ENCODE measurements around the gene ADAM10. TPM values are rescaled to one million over a fixed set of nuclear protein-coding genes. Genes with fewer than 3 reads are reported as not detected.

ADAM10 gene
- total RNA-seq, 2 donors from 2014 or later, result 191 to 211 TPM

DNA sequence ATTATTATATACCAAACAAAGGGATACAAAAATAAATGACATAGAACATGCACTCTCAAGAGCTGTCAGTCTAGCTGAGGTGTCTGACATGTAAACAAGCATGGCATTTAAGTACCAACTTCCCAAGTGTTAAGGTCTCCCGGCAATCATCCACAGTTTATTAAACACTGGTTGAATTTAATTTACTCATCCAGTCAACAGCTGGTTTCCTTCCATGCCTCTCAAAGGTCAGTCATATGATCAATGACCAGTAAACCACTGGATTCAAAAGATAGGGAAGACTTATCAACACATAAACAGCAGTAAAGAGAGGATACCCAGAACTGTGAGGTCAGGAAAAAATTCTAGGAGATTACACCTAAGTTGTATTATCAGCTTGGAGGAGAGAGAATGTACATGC, 80.4 kb downstream of the ADAM10 start:
- H3K36me3 Mint-ChIP-seq (ENCODE audit: low read depth), result peaks cover 5% of the 10 kb centered on the region
- H3K27ac Mint-ChIP-seq, result no peak overlapping the region
- Histone ChIP-seq H3K4me1 (ENCODE audit: control insufficient read depth, insufficient read depth, low read length) (peaks cover 7% of the 10 kb centered on the region), H3K4me3 (ENCODE audit: low read length) (no peak overlapping the region), H3K36me3 (ENCODE audit: control insufficient read depth, insufficient read depth, low read length) (peaks cover 35% of the 10 kb centered on the region), H3K27ac (ENCODE audit: low read depth, low read length) (no peak overlapping the region), H3K9me3 (ENCODE audit: control insufficient read depth, low read length) (no peaks in the 10 kb centered on the region), H3K9ac (ENCODE audit: extremely low read depth, low read length, poor library complexity, severe bottlenecking) (no peak overlapping the region), H3K27me3 (ENCODE audit: control insufficient read depth, insufficient read depth, low read length, poor library complexity, severe bottlenecking) (no peaks in the 10 kb centered on the region)
- 90 to 92% methylated on average over 1 of the region's 1 CpG for WGBS, 2 experiments (ENCODE audit: insufficient coverage in 1 of 2, insufficient read length in 1 of 2)
- DNase-seq, result no peak
- H3K27me3 Mint-ChIP-seq (ENCODE audit: insufficient read depth), result no peaks in the 10 kb centered on the region
- H3K9me3 Mint-ChIP-seq, result no peaks in the 10 kb centered on the region
- TF ChIP-seq, protein P1, sequence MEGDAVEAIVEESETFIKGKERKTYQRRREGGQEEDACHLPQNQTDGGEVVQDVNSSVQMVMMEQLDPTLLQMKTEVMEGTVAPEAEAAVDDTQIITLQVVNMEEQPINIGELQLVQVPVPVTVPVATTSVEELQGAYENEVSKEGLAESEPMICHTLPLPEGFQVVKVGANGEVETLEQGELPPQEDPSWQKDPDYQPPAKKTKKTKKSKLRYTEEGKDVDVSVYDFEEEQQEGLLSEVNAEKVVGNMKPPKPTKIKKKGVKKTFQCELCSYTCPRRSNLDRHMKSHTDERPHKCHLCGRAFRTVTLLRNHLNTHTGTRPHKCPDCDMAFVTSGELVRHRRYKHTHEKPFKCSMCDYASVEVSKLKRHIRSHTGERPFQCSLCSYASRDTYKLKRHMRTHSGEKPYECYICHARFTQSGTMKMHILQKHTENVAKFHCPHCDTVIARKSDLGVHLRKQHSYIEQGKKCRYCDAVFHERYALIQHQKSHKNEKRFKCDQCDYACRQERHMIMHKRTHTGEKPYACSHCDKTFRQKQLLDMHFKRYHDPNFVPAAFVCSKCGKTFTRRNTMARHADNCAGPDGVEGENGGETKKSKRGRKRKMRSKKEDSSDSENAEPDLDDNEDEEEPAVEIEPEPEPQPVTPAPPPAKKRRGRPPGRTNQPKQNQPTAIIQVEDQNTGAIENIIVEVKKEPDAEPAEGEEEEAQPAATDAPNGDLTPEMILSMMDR (conservative IDR thresholded peaks at IDR 0.05), result no peak
- H3K4me1 Mint-ChIP-seq, result peaks cover 18% of the 10 kb centered on the region
- H3K4me3 Mint-ChIP-seq, result no peak overlapping the region

DNA sequence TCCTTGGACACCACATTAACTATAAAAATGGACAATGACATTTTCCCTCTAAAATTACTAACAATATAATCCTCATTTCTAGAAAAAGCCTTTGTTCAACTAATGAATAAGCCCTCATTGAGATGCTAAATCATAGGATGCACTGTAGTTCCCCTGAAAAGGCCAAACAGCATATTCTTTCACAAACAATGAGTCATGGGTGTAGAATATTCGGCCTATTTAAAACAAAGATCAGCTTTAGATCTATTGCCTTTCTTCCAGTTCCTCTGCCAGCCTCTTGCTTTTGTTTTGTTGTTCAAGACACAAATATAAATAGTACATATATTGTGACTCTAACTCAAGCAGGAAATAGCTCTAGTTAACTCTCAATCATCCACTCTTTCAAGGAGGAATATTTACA, 82.5 kb downstream of the ADAM10 start:
- Mint-ChIP-seq H3K27ac (no peak overlapping the region), H3K36me3 (ENCODE audit: low read depth) (peaks cover 22% of the 10 kb centered on the region), H3K27me3 (ENCODE audit: insufficient read depth) (no peaks in the 10 kb centered on the region), H3K4me3 (no peak overlapping the region), H3K9me3 (no peaks in the 10 kb centered on the region), H3K4me1 (peaks cover 18% of the 10 kb centered on the region)
- Histone ChIP-seq H3K4me3 (ENCODE audit: low read length) (no peak overlapping the region), H3K36me3 (ENCODE audit: control insufficient read depth, insufficient read depth, low read length) (peaks cover 47% of the 10 kb centered on the region), H3K9ac (ENCODE audit: extremely low read depth, low read length, poor library complexity, severe bottlenecking) (no peak overlapping the region), H3K9me3 (ENCODE audit: control insufficient read depth, low read length) (no peaks in the 10 kb centered on the region), H3K27ac (ENCODE audit: low read depth, low read length) (no peak overlapping the region), H3K27me3 (ENCODE audit: control insufficient read depth, insufficient read depth, low read length, poor library complexity, severe bottlenecking) (no peaks in the 10 kb centered on the region), H3K4me1 (ENCODE audit: control insufficient read depth, insufficient read depth, low read length) (peaks cover 7% of the 10 kb centered on the region)
- TF ChIP-seq, protein P1 (conservative IDR thresholded peaks at IDR 0.05), result no peak
- DNase-seq, result no peak
- 60% methylated on average over 1 of the region's 1 CpG; no CpG with 5 or more reads in 1 of the 2 experiments for WGBS, 2 experiments (ENCODE audit: insufficient coverage in 1 of 2, insufficient read length in 1 of 2)

DNA sequence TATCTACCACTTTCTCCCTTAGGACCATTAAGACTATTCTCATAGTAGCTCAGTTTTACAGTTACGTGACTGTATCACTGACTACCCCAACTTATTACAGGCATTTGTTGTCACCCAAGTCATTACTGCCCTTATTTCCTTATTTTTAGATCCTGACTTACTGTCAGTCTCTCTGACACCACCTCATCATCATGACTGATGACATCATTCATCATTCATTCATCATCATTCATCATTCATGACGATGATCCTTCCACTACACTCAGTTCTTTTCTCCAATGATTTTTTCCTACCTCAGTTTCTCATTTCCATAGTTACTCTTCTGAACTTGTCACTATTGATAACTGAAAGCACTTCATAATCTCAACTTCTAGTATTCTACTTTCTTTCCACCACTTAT, 83.8 kb downstream of the ADAM10 start:
- no peaks in the 10 kb centered on the region for H3K27me3 ChIP-seq (ENCODE audit: control insufficient read depth, insufficient read depth, low read length, poor library complexity, severe bottlenecking)
- TF ChIP-seq, protein P1 (conservative IDR thresholded peaks at IDR 0.05), result no peak
- H3K4me3 ChIP-seq (ENCODE audit: low read length), result no peak overlapping the region
- peaks cover 59% of the 10 kb centered on the region for H3K36me3 ChIP-seq (ENCODE audit: control insufficient read depth, insufficient read depth, low read length)
- no peak overlapping the region for H3K4me3 Mint-ChIP-seq
- H3K9me3 ChIP-seq (ENCODE audit: control insufficient read depth, low read length), result no peaks in the 10 kb centered on the region
- no peaks in the 10 kb centered on the region for H3K9me3 Mint-ChIP-seq
- no peak overlapping the region for H3K27ac ChIP-seq (ENCODE audit: low read depth, low read length)
- no peaks in the 10 kb centered on the region for H3K27me3 Mint-ChIP-seq (ENCODE audit: insufficient read depth)
- DNase-seq, result no peak
- H3K36me3 Mint-ChIP-seq (ENCODE audit: low read depth), result peaks cover 34% of the 10 kb centered on the region
- WGBS, 2 experiments (ENCODE audit: insufficient coverage in 1 of 2, insufficient read length in 1 of 2), result 94 to 97% methylated on average over 2 of the region's 2 CpGs
- H3K4me1 ChIP-seq (ENCODE audit: control insufficient read depth, insufficient read depth, low read length), result peaks cover 7% of the 10 kb centered on the region
- H3K4me1 Mint-ChIP-seq, result peaks cover 18% of the 10 kb centered on the region
- H3K27ac Mint-ChIP-seq, result no peak overlapping the region
- H3K9ac ChIP-seq (ENCODE audit: extremely low read depth, low read length, poor library complexity, severe bottlenecking), result no peak overlapping the region
